RWPE1 (cell line): ENCODE measurements around the gene UBE2J1.

Experiments used
- CTCF ChIA-PET: fragments of 350-600 bp; sonication (Branson Sonifier 250); formaldehyde crosslinking; extraction: SDS; loops from one replicate; lab custom pipeline; 2021; lab: Yijun Ruan, JAX
- POLR2A ChIA-PET: fragments of 400-600 bp; formaldehyde crosslinking; extraction: SDS; loops from one replicate; lab custom pipeline; 2020; ENCODE audit warnings: antibody characterized with exemption; ENCODE audit not compliant: low non-redundant PET; lab: Yijun Ruan, JAX
- DNase-seq: peaks from one replicate; pipeline ENCODE4 v3.0.0; 2012; ENCODE audit warnings: low spot score
- H3K27ac ChIP-seq: fragments of 450-650 bp; 2 replicates; pipeline ENCODE4 v1.5.1; 2017
- CTCF ChIP-seq: fragments of 450-650 bp; conservative IDR thresholded peaks from 2 replicates; pipeline ENCODE4 v1.5.1; 2017; ENCODE audit warnings: low read depth, mild to moderate bottlenecking

Gene UBE2J1

GRCh38 chr6:89290401-89291155 is 61.9 kb downstream of the UBE2J1 start:
- H3K27ac ChIP-seq, result no peak overlapping the region
- no peak for TF ChIP-seq CTCF
- ChIA-PET CTCF (interaction anchor here (0.7 to 1.1 kb wide), 3 partner anchors 15 to 81 kb away, joined by 3 to 4 read pairs (median 3); no protein-coding TSS in a partner anchor), POLR2A (no interaction called here)
- no peak for DNase-seq

- no peak for DNase-seq
- POLR2A ChIA-PET, result no interaction called here
- CTCF ChIA-PET, result no interaction called here
Observed at GRCh38 chr6:89289710-89290109, 62.8 kb downstream of the UBE2J1 start.

GRCh38 chr6:89287351-89288028 is 65.0 kb downstream of the UBE2J1 start:
- POLR2A ChIA-PET, result no interaction called here
- TF ChIP-seq CTCF, result no peak
- no peak for DNase-seq
- CTCF ChIA-PET, result no interaction called here
- H3K27ac ChIP-seq, result no peak overlapping the region

More at GRCh38 chr6:89289710-89290109, 62.8 kb downstream of the UBE2J1 start:
- no peak overlapping the region for H3K27ac ChIP-seq
- TF ChIP-seq CTCF, result no peak

GRCh38 chr6:89286516-89286915 is 66.0 kb downstream of the UBE2J1 start:
- ChIA-PET CTCF (no interaction called here), POLR2A (no interaction called here)
- TF ChIP-seq CTCF, result no peak

GRCh38 chr6:89284963-89285735 is 67.4 kb downstream of the UBE2J1 start:
- POLR2A ChIA-PET, result no interaction called here

More at GRCh38 chr6:89286516-89286915, 66.0 kb downstream of the UBE2J1 start:
- no peak overlapping the region for H3K27ac ChIP-seq
- DNase-seq, result no peak

More at GRCh38 chr6:89284963-89285735, 67.4 kb downstream of the UBE2J1 start:
- TF ChIP-seq CTCF, result no peak
- H3K27ac ChIP-seq, result no peak overlapping the region
- no peak for DNase-seq
- CTCF ChIA-PET, result interaction anchor here (0.6 kb wide), 1 partner anchor 75 kb away, joined by 3 read pairs; no protein-coding TSS in a partner anchor
